Endodermal cell (in vitro differentiated cells): Measurements from ENCODE around the gene NAA50. TPM values are rescaled to one million over a fixed set of nuclear protein-coding genes. Genes with fewer than 3 reads are reported as not detected.
A peak's percentile ranks its signal among the peaks of the same experiment; 100 is the strongest.

ENCODE experiments used
- DNase-seq: peaks from one replicate; pipeline ENCODE4 v3.0.0-alpha.2; 2017
- H3K27ac ChIP-seq: 2 replicates; pipeline ENCODE4 v1.5.1; 2013; ENCODE audit warnings: mild to moderate bottlenecking, low read depth, low read length, moderate library complexity
- H3K27me3 ChIP-seq: 2 replicates; pipeline ENCODE4 v1.6.1; 2013; ENCODE audit warnings: mild to moderate bottlenecking, low read length, moderate library complexity; ENCODE audit not compliant: insufficient read depth, control insufficient read depth, poor library complexity, severe bottlenecking
- H3K36me3 ChIP-seq: 2 replicates; pipeline ENCODE4 v1.7.0; 2013; ENCODE audit warnings: mild to moderate bottlenecking, low read length, moderate library complexity; ENCODE audit not compliant: control insufficient read depth, insufficient read depth
- H3K4me1 ChIP-seq: one replicate; pipeline ENCODE4 v1.7.0; 2013; ENCODE audit warnings: low read length; ENCODE audit not compliant: control insufficient read depth, insufficient read depth
- H3K4me3 ChIP-seq: 2 replicates; pipeline ENCODE4 v1.5.1; 2013; ENCODE audit warnings: mild to moderate bottlenecking, low read length, moderate library complexity
- H3K9ac ChIP-seq: 2 replicates; pipeline ENCODE4 v1.6.1; 2013; ENCODE audit warnings: mild to moderate bottlenecking, low read length, moderate library complexity; ENCODE audit not compliant: poor library complexity, severe bottlenecking; ENCODE audit errors: extremely low read depth
- H3K9me3 ChIP-seq: 2 replicates; pipeline ENCODE4 v1.6.1; 2013; ENCODE audit warnings: mild to moderate bottlenecking, low read length, moderate library complexity; ENCODE audit not compliant: control insufficient read depth
- H3K27ac Mint-ChIP-seq: 2 replicates; pipeline ENCODE4 v1.8.0; 2020; ENCODE audit warnings: mixed read lengths
- H3K27me3 Mint-ChIP-seq: 2 replicates; pipeline ENCODE4 v1.8.0; 2021; ENCODE audit warnings: mild to moderate bottlenecking, mixed read lengths; ENCODE audit not compliant: insufficient read depth
- H3K36me3 Mint-ChIP-seq: 2 replicates; pipeline ENCODE4 v1.8.0; 2020; ENCODE audit warnings: low read depth, mixed read lengths
- H3K4me1 Mint-ChIP-seq: 2 replicates; pipeline ENCODE4 v1.8.0; 2020; ENCODE audit warnings: mixed read lengths
- H3K4me3 Mint-ChIP-seq: 2 replicates; pipeline ENCODE4 v1.8.0; 2020; ENCODE audit warnings: mild to moderate bottlenecking, moderate library complexity, mixed read lengths
- H3K9me3 Mint-ChIP-seq: 2 replicates; pipeline ENCODE4 v1.8.0; 2020; ENCODE audit warnings: mild to moderate bottlenecking, mixed read lengths
- WGBS, 2 experiments: methylation state at CpG; one replicate each; pipeline versions ENCODE4 v1.1.5 to v1.1.7; 2013; ENCODE audit warnings: missing lambda C conversion rate in 2 of 2, mixed read lengths in 1 of 2; ENCODE audit not compliant: insufficient coverage in 1 of 2, insufficient read length in 1 of 2; 5-methylcytosine and 5-hydroxymethylcytosine counted together
- long read RNA-seq, 4 experiments: library from polyadenylated mRNA in 2 of 4; library from RNA in 1 of 4; library from capped mRNA in 1 of 4; stranded (forward) in 3 of 4; unstranded in 1 of 4; transcript quantifications; one replicate each; pipeline ENCODE4 v2.0.0, GENCODE V29; 2020 to 2021; ENCODE audit warnings: inconsistent platforms in 1 of 4
- polyA plus RNA-seq, 2 experiments: library from polyadenylated mRNA; stranded (reverse); fragments of 50-300 nt; gene quantifications; one replicate each; pipeline ENCODE4 v1.2.3, GENCODE V29; 2013
- total RNA-seq, 2 donors: library from RNA; stranded (reverse); fragmentation: NEBNext Ultra II Directional in 1 of 2; extraction: Animal tissue kit (Norgen Biotek cat#: 25700) in 1 of 2; gene quantifications; 2 replicates in 1 of 2; 3 replicates in 1 of 2; pipeline ENCODE4 v1.2.1, GENCODE V29; 2021
- TF ChIP-seq, protein P1 (sequence below): fragments of 200-600 bp; sonication (generic); conservative IDR thresholded peaks from 2 replicates; pipeline ENCODE4 v1.5.0; 2021; ENCODE audit warnings: antibody characterized with exemption, mild to moderate bottlenecking

The NAA50 gene
- total RNA-seq, result 100 to 1,000 TPM; 137 to 150 TPM
- 123 TPM for polyA plus RNA-seq (2013, experiment 1 of 2)
- 116 TPM for polyA plus RNA-seq (2013, experiment 2 of 2)
- long read RNA-seq, experiment 1, full-length matches to known transcripts, result 24 of 59 reads
- long read RNA-seq, experiment 1, partial matches to known transcripts, result 1 of 59 reads
- long read RNA-seq, experiment 1, other reads (novel, unspliced or antisense), result 34 of 59 reads
- long read RNA-seq, experiment 2, full-length matches to known transcripts, result 245 of 268 reads
- long read RNA-seq, experiment 2, partial matches to known transcripts, result 5 of 268 reads
- long read RNA-seq, experiment 2, other reads (novel, unspliced or antisense), result 18 of 268 reads
- long read RNA-seq, experiment 3, full-length matches to known transcripts, result 631 of 658 reads
- long read RNA-seq, experiment 3, partial matches to known transcripts, result 6 of 658 reads
- long read RNA-seq, experiment 3, other reads (novel, unspliced or antisense), result 21 of 658 reads
- long read RNA-seq, experiment 4, full-length matches to known transcripts, result 32 of 41 reads
- long read RNA-seq, experiment 4, partial matches to known transcripts, result 1 of 41 reads
- long read RNA-seq, experiment 4, other reads (novel, unspliced or antisense), result 8 of 41 reads

GRCh38 chr3:113745756-113746547 lies at the start of gene NAA50:
TSS of gene NAA50 (minus strand) at chr3:113746249. CDS start at chr3:113745949, 300 bp downstream.
- no peaks in the 10 kb centered on the region for H3K27me3 ChIP-seq
- H3K36me3 ChIP-seq, result no peaks in the 10 kb centered on the region
- Mint-ChIP-seq H3K27me3 (no peaks in the 10 kb centered on the region), H3K4me3 (peak within 1 kb of the TSS; percentile 97), H3K9me3 (no peaks in the 10 kb centered on the region), H3K4me1 (peaks cover 36% of the 10 kb centered on the region), H3K36me3 (no peaks in the 10 kb centered on the region), H3K27ac (peak within 1 kb of the TSS; percentile 99)
- peak within 1 kb of the TSS; percentile 97 for H3K4me3 ChIP-seq
- peak within 1 kb of the TSS; percentile 100 for H3K27ac ChIP-seq
- no peaks in the 10 kb centered on the region for H3K9me3 ChIP-seq
- TF ChIP-seq, protein P1, sequence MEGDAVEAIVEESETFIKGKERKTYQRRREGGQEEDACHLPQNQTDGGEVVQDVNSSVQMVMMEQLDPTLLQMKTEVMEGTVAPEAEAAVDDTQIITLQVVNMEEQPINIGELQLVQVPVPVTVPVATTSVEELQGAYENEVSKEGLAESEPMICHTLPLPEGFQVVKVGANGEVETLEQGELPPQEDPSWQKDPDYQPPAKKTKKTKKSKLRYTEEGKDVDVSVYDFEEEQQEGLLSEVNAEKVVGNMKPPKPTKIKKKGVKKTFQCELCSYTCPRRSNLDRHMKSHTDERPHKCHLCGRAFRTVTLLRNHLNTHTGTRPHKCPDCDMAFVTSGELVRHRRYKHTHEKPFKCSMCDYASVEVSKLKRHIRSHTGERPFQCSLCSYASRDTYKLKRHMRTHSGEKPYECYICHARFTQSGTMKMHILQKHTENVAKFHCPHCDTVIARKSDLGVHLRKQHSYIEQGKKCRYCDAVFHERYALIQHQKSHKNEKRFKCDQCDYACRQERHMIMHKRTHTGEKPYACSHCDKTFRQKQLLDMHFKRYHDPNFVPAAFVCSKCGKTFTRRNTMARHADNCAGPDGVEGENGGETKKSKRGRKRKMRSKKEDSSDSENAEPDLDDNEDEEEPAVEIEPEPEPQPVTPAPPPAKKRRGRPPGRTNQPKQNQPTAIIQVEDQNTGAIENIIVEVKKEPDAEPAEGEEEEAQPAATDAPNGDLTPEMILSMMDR, result peak; percentile 34
- H3K9ac ChIP-seq, result peak within 1 kb of the TSS; percentile 96
- peaks cover 9% of the 10 kb centered on the region for H3K4me1 ChIP-seq
- DNase-seq, result peak; percentile 97
- WGBS, 2 experiments, result 0% methylated on average over 6 to 72 of the region's 72 CpGs

DNA sequence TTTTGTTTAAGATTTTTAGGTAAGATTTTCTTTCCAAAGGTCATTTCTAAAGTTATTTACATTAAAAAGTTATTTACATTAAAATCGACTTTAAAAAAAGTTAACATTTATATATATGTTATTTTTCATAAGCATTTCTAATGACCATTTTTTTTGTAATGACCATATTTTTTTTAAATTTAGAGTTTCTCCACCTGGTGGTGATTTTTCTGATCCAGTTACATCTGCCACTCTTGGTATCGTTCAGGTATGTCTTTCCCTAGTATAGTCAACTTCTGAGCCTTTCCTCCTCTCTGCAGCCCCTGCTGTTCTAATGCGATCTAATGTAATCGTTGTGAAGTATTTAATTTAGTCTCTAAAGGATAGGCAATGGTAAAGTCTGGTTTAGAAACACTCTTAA lies 49.6 kb upstream of the NAA50 start:
- peaks cover 27% of the 10 kb centered on the region for H3K36me3 Mint-ChIP-seq
- no peak overlapping the region for H3K27ac Mint-ChIP-seq

DNA sequence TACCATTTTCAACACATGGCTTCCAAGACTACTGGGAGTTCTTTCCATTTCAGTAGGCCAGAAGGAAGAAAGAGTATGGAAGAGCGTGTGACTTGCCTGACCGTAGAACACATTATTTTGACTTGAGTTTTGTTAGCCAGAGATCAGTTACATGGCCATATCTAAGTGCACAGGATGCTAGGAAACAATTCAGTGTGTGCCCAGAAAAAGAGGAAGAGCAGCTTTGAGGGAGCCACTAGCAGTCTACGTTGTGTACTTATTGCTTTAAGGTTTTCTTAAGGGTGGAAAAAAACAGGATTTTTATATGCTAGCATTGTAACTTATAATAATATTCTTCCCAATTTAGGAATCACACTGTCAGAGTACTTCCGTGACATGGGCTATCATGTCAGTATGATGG lies 48.5 kb upstream of the NAA50 start:
- Histone ChIP-seq H3K4me3 (no peak overlapping the region), H3K9me3 (no peaks in the 10 kb centered on the region), H3K36me3 (peaks cover 26% of the 10 kb centered on the region), H3K4me1 (no peaks in the 10 kb centered on the region), H3K27ac (no peak overlapping the region), H3K27me3 (no peaks in the 10 kb centered on the region), H3K9ac (no peak overlapping the region)
- no peaks in the 10 kb centered on the region for H3K9me3 Mint-ChIP-seq
- WGBS, 2 experiments, result 94% methylated on average over 3 to 4 of the region's 4 CpGs
- no peak overlapping the region for H3K27ac Mint-ChIP-seq
- TF ChIP-seq, protein P1, result no peak
- DNase-seq, result no peak
- H3K36me3 Mint-ChIP-seq, result peaks cover 23% of the 10 kb centered on the region
- no peak overlapping the region for H3K4me3 Mint-ChIP-seq
- H3K27me3 Mint-ChIP-seq, result no peaks in the 10 kb centered on the region
- H3K4me1 Mint-ChIP-seq, result no peaks in the 10 kb centered on the region

More for the DNA sequence above, 49.6 kb upstream of the NAA50 start:
- no peaks in the 10 kb centered on the region for H3K27me3 ChIP-seq
- 100% methylated on average over 3 of the region's 4 CpGs; no CpG with 5 or more reads in 1 of the 2 experiments for WGBS, 2 experiments
- H3K9me3 Mint-ChIP-seq, result no peaks in the 10 kb centered on the region
- H3K9ac ChIP-seq, result no peak overlapping the region
- no peak for DNase-seq
- H3K4me1 ChIP-seq, result no peaks in the 10 kb centered on the region
- no peak overlapping the region for H3K4me3 Mint-ChIP-seq
- no peak overlapping the region for H3K27ac ChIP-seq
- H3K36me3 ChIP-seq, result peaks cover 35% of the 10 kb centered on the region
- no peaks in the 10 kb centered on the region for H3K4me1 Mint-ChIP-seq
- TF ChIP-seq, protein P1, result peak; percentile 30
- H3K4me3 ChIP-seq, result no peak overlapping the region
- no peaks in the 10 kb centered on the region for H3K27me3 Mint-ChIP-seq
- no peaks in the 10 kb centered on the region for H3K9me3 ChIP-seq
